ENCODE measurements around the gene PHEX. TPM values are rescaled to one million over a fixed set of nuclear protein-coding genes. Genes with fewer than 3 reads are reported as not detected.

PHEX gene
- total RNA-seq, 4 donors from 2014 or later, result 0.14 to 0.20 TPM; not detected in 2

DNA sequence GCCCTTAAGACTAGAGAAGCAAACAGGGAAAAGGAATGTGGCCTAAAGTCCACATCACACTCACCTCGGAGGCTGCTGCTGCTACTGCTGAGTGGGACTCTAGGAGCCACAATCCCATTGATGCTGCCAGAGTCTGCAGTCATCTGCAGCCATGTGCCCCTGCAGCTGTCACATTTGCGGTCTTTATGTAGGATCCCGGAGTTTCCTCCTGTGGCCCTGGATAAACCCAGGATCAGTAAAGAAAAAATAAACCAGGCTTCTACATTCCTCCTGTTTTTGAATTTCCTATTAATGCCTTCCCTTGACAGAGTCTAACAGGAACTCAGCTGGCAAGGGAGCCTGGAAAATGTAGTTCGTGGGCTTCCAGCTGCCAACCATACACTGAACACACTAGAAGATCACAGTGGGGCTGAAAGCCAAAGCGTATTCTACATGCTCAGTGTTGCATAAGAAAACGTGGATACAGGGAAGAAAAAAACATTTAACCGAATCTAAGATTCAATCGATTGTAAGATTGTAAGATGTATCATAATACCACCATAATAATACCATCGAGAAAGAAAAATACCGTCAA lies 10.3 kb upstream of the PHEX start:
- DNase-seq, result no peak
- no peaks in the 10 kb centered on the region for H3K36me3 ChIP-seq
- no peak overlapping the region for H3K4me3 ChIP-seq
- in situ Hi-C loops (cut with MboI; ENCODE audit: low pct_ligation_motif_present in 1 of 4, low pct_unique_long_range_greater_than_20kb in 1 of 4, low sequenced_read_pairs in 3 of 4) (no loop called here), intact Hi-C loops (cut with DNase I; ENCODE audit: low total_unique reads) (no loop called here)
- no peaks in the 10 kb centered on the region for H3K9me3 ChIP-seq
- TF ChIP-seq, protein P1, sequence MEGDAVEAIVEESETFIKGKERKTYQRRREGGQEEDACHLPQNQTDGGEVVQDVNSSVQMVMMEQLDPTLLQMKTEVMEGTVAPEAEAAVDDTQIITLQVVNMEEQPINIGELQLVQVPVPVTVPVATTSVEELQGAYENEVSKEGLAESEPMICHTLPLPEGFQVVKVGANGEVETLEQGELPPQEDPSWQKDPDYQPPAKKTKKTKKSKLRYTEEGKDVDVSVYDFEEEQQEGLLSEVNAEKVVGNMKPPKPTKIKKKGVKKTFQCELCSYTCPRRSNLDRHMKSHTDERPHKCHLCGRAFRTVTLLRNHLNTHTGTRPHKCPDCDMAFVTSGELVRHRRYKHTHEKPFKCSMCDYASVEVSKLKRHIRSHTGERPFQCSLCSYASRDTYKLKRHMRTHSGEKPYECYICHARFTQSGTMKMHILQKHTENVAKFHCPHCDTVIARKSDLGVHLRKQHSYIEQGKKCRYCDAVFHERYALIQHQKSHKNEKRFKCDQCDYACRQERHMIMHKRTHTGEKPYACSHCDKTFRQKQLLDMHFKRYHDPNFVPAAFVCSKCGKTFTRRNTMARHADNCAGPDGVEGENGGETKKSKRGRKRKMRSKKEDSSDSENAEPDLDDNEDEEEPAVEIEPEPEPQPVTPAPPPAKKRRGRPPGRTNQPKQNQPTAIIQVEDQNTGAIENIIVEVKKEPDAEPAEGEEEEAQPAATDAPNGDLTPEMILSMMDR (IDR thresholded peaks at IDR 0.05), result no peak
- TF ChIP-seq POLR2AphosphoS5 (IDR thresholded peaks at IDR 0.05) (no peak), EP300 (IDR thresholded peaks at IDR 0.05; ENCODE audit: low read depth) (no peak), POLR2A (IDR thresholded peaks at IDR 0.05) (no peak)
- H3K27me3 ChIP-seq, result no peaks in the 10 kb centered on the region
- 78 to 100% methylated on average over 2 to 10 of the region's 10 CpGs for WGBS, 2 donors (ENCODE audit: low coverage in 1 of 2)
- no peak overlapping the region for H3K27ac ChIP-seq
- H3K4me1 ChIP-seq, result no peaks in the 10 kb centered on the region

- TF ChIP-seq, protein P1 (IDR thresholded peaks at IDR 0.05), result no peak
- TF ChIP-seq EP300 (IDR thresholded peaks at IDR 0.05; ENCODE audit: low read depth) (no peak), POLR2AphosphoS5 (IDR thresholded peaks at IDR 0.05) (no peak), POLR2A (IDR thresholded peaks at IDR 0.05) (no peak)
- H3K27ac ChIP-seq, result no peak overlapping the region
- H3K4me3 ChIP-seq, result no peak overlapping the region
- H3K4me1 ChIP-seq, result no peaks in the 10 kb centered on the region
- WGBS, 2 donors (ENCODE audit: low coverage in 1 of 2), result 49% methylated on average over 2 of the region's 2 CpGs; no CpG with 5 or more reads in 1 of the 2 donors
- no peaks in the 10 kb centered on the region for H3K27me3 ChIP-seq
- H3K9me3 ChIP-seq, result no peaks in the 10 kb centered on the region
- no peaks in the 10 kb centered on the region for H3K36me3 ChIP-seq
- intact Hi-C loops (cut with DNase I; ENCODE audit: low total_unique reads) (no loop called here), in situ Hi-C loops (cut with MboI; ENCODE audit: low pct_ligation_motif_present in 1 of 4, low pct_unique_long_range_greater_than_20kb in 1 of 4, low sequenced_read_pairs in 3 of 4) (no loop called here)
- DNase-seq, result no peak
Measured at GRCh38 chrX:22024577-22024976, 7.5 kb upstream of the PHEX start.

DNA sequence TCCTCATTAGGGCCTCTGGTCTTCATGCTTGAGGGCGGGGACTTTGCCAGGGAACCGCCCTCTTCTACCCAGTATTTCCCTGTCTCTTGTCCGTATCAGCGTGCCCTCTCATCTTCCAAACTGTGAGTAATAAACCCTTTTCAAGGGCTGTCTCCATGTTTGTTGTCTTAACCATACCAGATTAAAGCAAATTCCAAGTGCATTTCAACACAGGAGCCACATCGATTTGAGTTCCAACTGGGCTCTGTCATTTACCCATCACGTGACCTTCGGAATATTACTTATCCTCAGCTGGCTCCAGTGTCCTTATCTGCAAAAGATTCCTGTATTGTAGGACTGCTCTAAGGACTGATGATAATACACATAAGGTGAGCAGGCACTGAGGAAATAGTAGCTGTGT lies 6.4 kb upstream of the PHEX start:
- no peaks in the 10 kb centered on the region for H3K4me1 ChIP-seq
- H3K27ac ChIP-seq, result no peak overlapping the region
- DNase-seq, result no peak
- intact Hi-C loops (cut with DNase I; ENCODE audit: low total_unique reads), result no loop called here
- H3K9me3 ChIP-seq, result no peaks in the 10 kb centered on the region
- in situ Hi-C loops (cut with MboI; ENCODE audit: low pct_ligation_motif_present in 1 of 4, low pct_unique_long_range_greater_than_20kb in 1 of 4, low sequenced_read_pairs in 3 of 4), result no loop called here
- H3K36me3 ChIP-seq, result no peaks in the 10 kb centered on the region
- H3K4me3 ChIP-seq, result no peak overlapping the region
- H3K27me3 ChIP-seq, result no peaks in the 10 kb centered on the region
- TF ChIP-seq POLR2AphosphoS5 (IDR thresholded peaks at IDR 0.05) (no peak), EP300 (IDR thresholded peaks at IDR 0.05; ENCODE audit: low read depth) (no peak), POLR2A (IDR thresholded peaks at IDR 0.05) (no peak)
- TF ChIP-seq, protein P1 (IDR thresholded peaks at IDR 0.05), result no peak
- WGBS, 2 donors (ENCODE audit: low coverage in 1 of 2), result 83 to 92% methylated on average over 2 to 7 of the region's 7 CpGs

DNA sequence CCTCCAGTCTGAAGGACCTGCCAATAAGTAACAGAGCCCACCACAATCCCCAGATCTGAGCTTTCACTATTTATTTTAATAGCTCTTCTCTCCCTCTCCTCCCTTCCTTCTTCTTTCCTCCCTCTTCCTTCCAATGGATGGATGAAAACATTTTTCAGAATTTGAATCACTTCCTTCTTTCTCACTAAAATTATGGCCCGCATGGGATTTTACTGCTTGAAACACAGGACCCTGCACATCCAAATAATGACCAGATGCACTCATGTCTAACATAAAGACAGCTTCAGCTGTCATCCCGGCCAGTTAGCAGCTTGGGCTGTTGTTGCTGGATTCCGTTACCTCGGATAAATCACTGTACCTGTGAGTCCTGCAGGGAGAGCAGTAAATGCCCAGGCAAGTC lies 5.4 kb upstream of the PHEX start:
- no peaks in the 10 kb centered on the region for H3K27me3 ChIP-seq
- no peaks in the 10 kb centered on the region for H3K4me1 ChIP-seq
- 86% methylated on average over 4 of the region's 4 CpGs; no CpG with 5 or more reads in 1 of the 2 donors for WGBS, 2 donors (ENCODE audit: low coverage in 1 of 2)
- no peak overlapping the region for H3K27ac ChIP-seq
- no peak overlapping the region for H3K4me3 ChIP-seq
- no peak for TF ChIP-seq POLR2AphosphoS5 (IDR thresholded peaks at IDR 0.05)
- TF ChIP-seq POLR2A (IDR thresholded peaks at IDR 0.05), result no peak
- TF ChIP-seq, protein P1 (IDR thresholded peaks at IDR 0.05), result no peak
- no peak for TF ChIP-seq EP300 (IDR thresholded peaks at IDR 0.05; ENCODE audit: low read depth)
- no peaks in the 10 kb centered on the region for H3K36me3 ChIP-seq
- intact Hi-C loops (cut with DNase I; ENCODE audit: low total_unique reads), result no loop called here
- no peak for DNase-seq
- H3K9me3 ChIP-seq, result no peaks in the 10 kb centered on the region
- in situ Hi-C loops (cut with MboI; ENCODE audit: low pct_ligation_motif_present in 1 of 4, low pct_unique_long_range_greater_than_20kb in 1 of 4, low sequenced_read_pairs in 3 of 4), result no loop called here
